Mammary microvascular endothelial cell (primary cell): ENCODE results near the gene BLOC1S6. TPM values are rescaled to one million over a fixed set of nuclear protein-coding genes. Genes with fewer than 3 reads are reported as not detected.

ENCODE experiments used
- total RNA-seq: library from RNA; depleted of rRNA; stranded (reverse); fragments of >200 nt; gene quantifications from 2 replicates; pipeline ENCODE4 v1.2.3, GENCODE V29; 2015

The BLOC1S6 gene, protein sequence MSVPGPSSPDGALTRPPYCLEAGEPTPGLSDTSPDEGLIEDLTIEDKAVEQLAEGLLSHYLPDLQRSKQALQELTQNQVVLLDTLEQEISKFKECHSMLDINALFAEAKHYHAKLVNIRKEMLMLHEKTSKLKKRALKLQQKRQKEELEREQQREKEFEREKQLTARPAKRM
- 44.1 and 46.5 TPM in 2 replicates for total RNA-seq

DNA sequence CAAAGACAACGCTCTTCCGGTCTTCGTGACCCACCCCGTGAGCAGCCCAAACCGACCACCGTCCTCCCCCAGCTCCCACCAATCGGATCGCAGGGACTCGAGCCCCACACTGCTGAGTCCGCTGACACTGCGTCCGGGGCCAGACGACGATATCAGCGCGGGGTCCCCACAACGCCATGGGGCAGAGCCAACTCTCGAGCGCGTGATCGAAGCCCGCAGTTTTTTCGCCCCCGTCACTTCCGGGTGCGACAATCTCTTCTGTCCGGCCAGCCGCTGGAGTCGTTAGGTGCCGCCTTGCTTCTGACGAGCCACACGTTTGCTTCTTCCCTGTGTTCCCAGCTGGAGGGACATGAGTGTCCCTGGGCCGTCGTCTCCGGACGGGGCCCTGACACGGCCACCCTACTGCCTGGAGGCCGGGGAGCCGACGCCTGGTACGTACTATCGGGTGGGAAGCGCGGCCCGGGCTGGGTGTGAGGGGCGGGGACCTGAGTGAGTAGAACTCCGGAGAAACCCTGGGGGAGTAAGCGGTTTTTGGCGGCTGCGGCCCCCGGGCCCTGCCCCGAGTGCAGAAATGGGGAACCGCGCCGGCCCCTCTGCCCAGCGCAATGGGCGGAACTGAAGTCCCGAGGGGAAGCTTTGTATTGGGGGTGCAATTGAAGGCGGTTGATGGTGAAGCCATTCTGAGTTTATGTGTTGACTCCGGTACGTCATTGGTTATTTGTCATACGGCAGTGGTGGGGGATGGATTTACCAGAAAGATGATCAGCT is at the start of gene BLOC1S6:
BLOC1S6 (plus strand) TSS at position 285 of the 768 bp plus-strand sequence; CDS start at position 350, 65 bp downstream.

DNA sequence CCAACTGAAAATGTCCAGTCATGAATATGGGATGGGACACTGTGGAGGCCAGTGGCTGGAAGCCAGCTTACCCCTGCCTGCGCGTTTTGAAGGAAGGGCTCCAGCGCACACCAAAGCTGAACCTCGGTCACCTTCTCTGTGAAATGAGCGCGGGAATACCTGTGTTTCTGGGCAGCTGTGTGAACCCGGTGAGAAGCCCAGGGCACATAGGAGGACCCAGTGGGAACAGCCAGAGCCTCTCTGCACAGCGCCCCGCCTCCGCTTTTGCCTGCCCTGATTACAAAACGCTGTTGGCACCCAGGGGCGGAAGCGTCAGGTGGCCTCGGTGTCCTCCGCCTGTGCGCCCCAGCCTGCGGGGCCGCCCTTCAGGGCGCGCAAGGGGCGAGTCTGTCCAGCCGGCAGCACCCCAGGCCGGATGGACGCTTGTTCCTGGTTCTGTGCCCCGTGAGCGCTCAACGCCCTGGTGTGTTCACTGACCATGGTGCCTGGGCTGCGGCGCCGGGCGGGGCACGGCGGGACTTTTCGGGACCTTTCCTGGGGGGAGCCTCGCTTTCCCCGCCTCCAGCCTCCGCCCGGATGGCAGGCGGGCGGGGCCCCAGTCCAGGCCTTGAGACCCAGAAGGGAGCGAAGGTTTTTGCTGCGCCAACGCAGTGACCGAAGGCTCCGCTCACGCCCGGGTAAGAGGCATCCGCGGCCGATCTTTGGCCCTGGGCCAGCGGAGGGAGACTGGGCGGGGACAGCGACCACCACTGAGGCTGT is 47.4 kb downstream of the BLOC1S6 start, which contains the start of gene SQOR:
SQOR (plus strand) TSS at position 598 of the 759 bp plus-strand sequence. CDS start 23,895 bp downstream, outside the sequence.

Other genes starting within 250 kb of the BLOC1S6 start
- 0.13 and 0.69 TPM in 2 replicates for gene GATM, start 208.8 kb upstream of the BLOC1S6 start, total RNA-seq
- gene SLC30A4, start 64.6 kb upstream of the BLOC1S6 start, total RNA-seq: 4.6 and 6.9 TPM in 2 replicates
- 66.1 and 68.1 TPM in 2 replicates for gene SQOR, start 47.6 kb downstream of the BLOC1S6 start, total RNA-seq